SU-DHL-6 (cell line): ENCODE data around the gene FHIP1A.

Source experiments
- EZH2phosphoT487 ChIP-seq: fragments of 200-600 bp; sonication (generic), shearing (Covaris generic); conservative IDR thresholded peaks from 2 replicates; pipeline ENCODE4 v1.6.1; 2018; ENCODE audit warnings: mild to moderate bottlenecking, antibody characterized with exemption, low read length, moderate library complexity, mixed read lengths
- TF ChIP-seq, protein P1 (sequence below): fragments of 200-600 bp; sonication (generic); IDR thresholded peaks from one replicate; pipeline ENCODE4 v1.5.1; 2017; ENCODE audit warnings: antibody characterized with exemption, mild to moderate bottlenecking, low read length, moderate library complexity; ENCODE audit not compliant: insufficient read depth, poor library complexity, severe bottlenecking

- TF ChIP-seq, protein P1, sequence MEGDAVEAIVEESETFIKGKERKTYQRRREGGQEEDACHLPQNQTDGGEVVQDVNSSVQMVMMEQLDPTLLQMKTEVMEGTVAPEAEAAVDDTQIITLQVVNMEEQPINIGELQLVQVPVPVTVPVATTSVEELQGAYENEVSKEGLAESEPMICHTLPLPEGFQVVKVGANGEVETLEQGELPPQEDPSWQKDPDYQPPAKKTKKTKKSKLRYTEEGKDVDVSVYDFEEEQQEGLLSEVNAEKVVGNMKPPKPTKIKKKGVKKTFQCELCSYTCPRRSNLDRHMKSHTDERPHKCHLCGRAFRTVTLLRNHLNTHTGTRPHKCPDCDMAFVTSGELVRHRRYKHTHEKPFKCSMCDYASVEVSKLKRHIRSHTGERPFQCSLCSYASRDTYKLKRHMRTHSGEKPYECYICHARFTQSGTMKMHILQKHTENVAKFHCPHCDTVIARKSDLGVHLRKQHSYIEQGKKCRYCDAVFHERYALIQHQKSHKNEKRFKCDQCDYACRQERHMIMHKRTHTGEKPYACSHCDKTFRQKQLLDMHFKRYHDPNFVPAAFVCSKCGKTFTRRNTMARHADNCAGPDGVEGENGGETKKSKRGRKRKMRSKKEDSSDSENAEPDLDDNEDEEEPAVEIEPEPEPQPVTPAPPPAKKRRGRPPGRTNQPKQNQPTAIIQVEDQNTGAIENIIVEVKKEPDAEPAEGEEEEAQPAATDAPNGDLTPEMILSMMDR = no peak
- TF ChIP-seq EZH2phosphoT487 = no peak
Observed at GRCh38 chr4:151432654-151433053, 23.7 kb downstream of the FHIP1A start.
